GM23338 (cell line): ENCODE results near the gene CBX5.

Experiments used
- CREB1 ChIP-seq: fragments of 250-450 bp; sonication (Bioruptor Pico); IDR thresholded peaks from 2 replicates; pipeline ENCODE4 v1.5.0; 2020; ENCODE audit warnings: low read depth, mild to moderate bottlenecking, moderate library complexity
- EZH2 ChIP-seq: fragments of 200-600 bp; sonication (generic); IDR thresholded peaks from one replicate; pipeline ENCODE4 v1.8.0; 2017; ENCODE audit warnings: antibody characterized with exemption, mild to moderate bottlenecking, low read depth; ENCODE audit not compliant: unreplicated experiment
- EZH2phosphoT487 ChIP-seq: fragments of 200-600 bp; sonication (generic); IDR thresholded peaks from one replicate; pipeline ENCODE4 v1.8.1; 2018; ENCODE audit warnings: antibody characterized with exemption; ENCODE audit not compliant: unreplicated experiment
- JUNB ChIP-seq: IDR thresholded peaks from one replicate; pipeline ENCODE4 v1.6.1; 2016; ENCODE audit warnings: antibody characterized with exemption; ENCODE audit not compliant: unreplicated experiment
- POLR2AphosphoS5 ChIP-seq: IDR thresholded peaks from 2 replicates; pipeline ENCODE4 v1.6.1; 2016; ENCODE audit warnings: antibody characterized with exemption, low read depth
- REST ChIP-seq: IDR thresholded peaks from one replicate; pipeline ENCODE4 v1.6.1; 2018; ENCODE audit warnings: antibody characterized with exemption; ENCODE audit not compliant: unreplicated experiment
- ZNF114 ChIP-seq: fragments of 250-450 bp; sonication (Bioruptor Pico); IDR thresholded peaks from 2 replicates; pipeline ENCODE4 v1.5.0; 2020; ENCODE audit warnings: mild to moderate bottlenecking, moderate library complexity
- ZNF331 ChIP-seq: fragments of 250-450 bp; sonication (Bioruptor Pico); IDR thresholded peaks from 2 replicates; pipeline ENCODE4 v1.5.0; 2020; ENCODE audit warnings: low read depth, mild to moderate bottlenecking, moderate library complexity
- TF ChIP-seq, protein P1 (sequence below), 2 experiments: fragments of 200-600 bp in 1 of 2; sonication (generic) in 1 of 2; conservative IDR thresholded peaks; 2 replicates each; pipeline versions ENCODE4 v1.5.1 to v1.6.1; 2016 to 2017; ENCODE audit warnings: antibody characterized with exemption in 2 of 2, low read depth in 2 of 2, mild to moderate bottlenecking in 2 of 2, moderate library complexity in 1 of 2

- no peak for TF ChIP-seq POLR2AphosphoS5
- TF ChIP-seq, protein P1, sequence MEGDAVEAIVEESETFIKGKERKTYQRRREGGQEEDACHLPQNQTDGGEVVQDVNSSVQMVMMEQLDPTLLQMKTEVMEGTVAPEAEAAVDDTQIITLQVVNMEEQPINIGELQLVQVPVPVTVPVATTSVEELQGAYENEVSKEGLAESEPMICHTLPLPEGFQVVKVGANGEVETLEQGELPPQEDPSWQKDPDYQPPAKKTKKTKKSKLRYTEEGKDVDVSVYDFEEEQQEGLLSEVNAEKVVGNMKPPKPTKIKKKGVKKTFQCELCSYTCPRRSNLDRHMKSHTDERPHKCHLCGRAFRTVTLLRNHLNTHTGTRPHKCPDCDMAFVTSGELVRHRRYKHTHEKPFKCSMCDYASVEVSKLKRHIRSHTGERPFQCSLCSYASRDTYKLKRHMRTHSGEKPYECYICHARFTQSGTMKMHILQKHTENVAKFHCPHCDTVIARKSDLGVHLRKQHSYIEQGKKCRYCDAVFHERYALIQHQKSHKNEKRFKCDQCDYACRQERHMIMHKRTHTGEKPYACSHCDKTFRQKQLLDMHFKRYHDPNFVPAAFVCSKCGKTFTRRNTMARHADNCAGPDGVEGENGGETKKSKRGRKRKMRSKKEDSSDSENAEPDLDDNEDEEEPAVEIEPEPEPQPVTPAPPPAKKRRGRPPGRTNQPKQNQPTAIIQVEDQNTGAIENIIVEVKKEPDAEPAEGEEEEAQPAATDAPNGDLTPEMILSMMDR (conservative IDR thresholded peaks at IDR 0.05; ENCODE audit: low read depth in 2 of 2), result no peak
- no peak for TF ChIP-seq REST
- no peak for TF ChIP-seq EZH2
- no peak for TF ChIP-seq ZNF331 (CRISPR knock-in tag)
- TF ChIP-seq JUNB, result no peak
- TF ChIP-seq EZH2phosphoT487, result no peak
- TF ChIP-seq CREB1 (CRISPR knock-in tag), result no peak
- no peak for TF ChIP-seq ZNF114 (CRISPR knock-in tag)
These were observed 50.2 kb downstream of the CBX5 start for GRCh38 chr12:54229624-54230212.
